PC-9 (cell line): ENCODE data around the gene ATP5PO. TPM values are rescaled to one million over a fixed set of nuclear protein-coding genes. Genes with fewer than 3 reads are reported as not detected.
"Not testable (repeated sequence)": the region's sequence is repeated elsewhere in the genome, so short reads cannot be mapped to it uniquely, and the experiment has no call there.

ENCODE experiments used
- BruUV-seq: library from RNA; stranded (reverse); fragments of 400-500 nt; replicated peaks from 2 replicates; lab custom pipeline; 2021; lab: Mats Ljungman, UMichigan
- CTCF ChIA-PET: fragments of 300-600 bp; sonication (Branson Sonifier 250); formaldehyde crosslinking; loops from one replicate; lab custom pipeline; 2022; ENCODE audit warnings: antibody characterized with exemption; lab: Charles Lee
- POLR2A ChIA-PET: fragments of 300-600 bp; sonication (Branson Sonifier 250); formaldehyde crosslinking; loops from one replicate; lab custom pipeline; 2022; ENCODE audit warnings: antibody characterized with exemption; ENCODE audit not compliant: unreplicated experiment; lab: Charles Lee
- DNase-seq, 2 experiments: peaks; one replicate each; pipeline versions ENCODE4 v3.0.0 to v3.0.0-alpha.2; 2015 to 2022; ENCODE audit warnings: mixed read lengths in 1 of 2
- H2AFZ ChIP-seq: fragments of 200-600 bp; sonication (generic); 2 replicates; pipeline ENCODE4 v1.8.1; 2017; ENCODE audit warnings: antibody characterized with exemption
- H3F3A ChIP-seq: fragments of 200-600 bp; sonication (generic); 2 replicates; pipeline ENCODE4 v1.8.1; 2017; ENCODE audit warnings: antibody characterized with exemption, mild to moderate bottlenecking, low read depth; ENCODE audit not compliant: insufficient read depth
- H3K27ac ChIP-seq: fragments of 200-600 bp; sonication (generic); 2 replicates; pipeline ENCODE4 v1.6.1; 2016; ENCODE audit warnings: mixed run types
- H3K27me3 ChIP-seq: fragments of 200-600 bp; sonication (generic); 2 replicates; pipeline ENCODE4 v1.6.1; 2016; ENCODE audit warnings: low read depth, mixed run types; ENCODE audit not compliant: insufficient read depth
- H3K36me3 ChIP-seq: fragments of 200-600 bp; sonication (generic); 2 replicates; pipeline ENCODE4 v1.6.1; 2016; ENCODE audit warnings: low read depth, mixed run types
- H3K4me1 ChIP-seq: fragments of 200-600 bp; sonication (generic); replicated peaks from 2 replicates; pipeline ENCODE4 v1.6.1; 2016; ENCODE audit warnings: mixed run types; ENCODE audit not compliant: insufficient read depth
- H3K4me2 ChIP-seq: fragments of 200-600 bp; sonication (generic); 2 replicates; pipeline ENCODE4 v1.6.1; 2017; ENCODE audit warnings: mixed run types
- H3K4me3 ChIP-seq: fragments of 200-600 bp; sonication (generic); 2 replicates; pipeline ENCODE4 v1.6.1; 2016; ENCODE audit warnings: mixed run types
- H3K79me2 ChIP-seq: fragments of 200-600 bp; sonication (generic); 2 replicates; pipeline ENCODE4 v1.6.1; 2017; ENCODE audit warnings: low read depth, mixed run types
- H3K9me2 ChIP-seq: fragments of 200-600 bp; sonication (generic); 2 replicates; pipeline ENCODE4 v1.8.1; 2017; ENCODE audit warnings: mild to moderate bottlenecking; ENCODE audit not compliant: insufficient read depth
- H3K9me3 ChIP-seq: fragments of 200-600 bp; sonication (generic); 2 replicates; pipeline ENCODE4 v1.8.1; 2016; ENCODE audit warnings: low read depth; ENCODE audit not compliant: insufficient read depth
- H4K20me1 ChIP-seq: fragments of 200-600 bp; sonication (generic); 2 replicates; pipeline ENCODE4 v1.8.1; 2017; ENCODE audit not compliant: insufficient read depth
- EZH2 ChIP-seq: fragments of 200-600 bp; sonication (generic); IDR thresholded peaks from 2 replicates; pipeline ENCODE4 v1.8.0; 2017; ENCODE audit warnings: antibody characterized with exemption, low read depth
- intact Hi-C: fragments of 100-400 bp; cut with micrococcal nuclease; formaldehyde crosslinking; loops from one replicate; pipeline ENCODE4 v1.10.0; 2022; ENCODE audit not compliant: unreplicated experiment
- total RNA-seq: library from RNA; stranded (reverse); gene quantifications from 2 replicates; pipeline ENCODE4 v1.2.3, GENCODE V29; 2021
- TF ChIP-seq, protein P1 (sequence below): fragments of 200-600 bp; sonication (generic); conservative IDR thresholded peaks from 2 replicates; pipeline ENCODE4 v1.6.1; 2017; ENCODE audit warnings: mixed run types, antibody characterized with exemption, mild to moderate bottlenecking, moderate library complexity

Gene ATP5PO
- total RNA-seq, 1 experiment from 2014 or later, result 134 TPM

DNA sequence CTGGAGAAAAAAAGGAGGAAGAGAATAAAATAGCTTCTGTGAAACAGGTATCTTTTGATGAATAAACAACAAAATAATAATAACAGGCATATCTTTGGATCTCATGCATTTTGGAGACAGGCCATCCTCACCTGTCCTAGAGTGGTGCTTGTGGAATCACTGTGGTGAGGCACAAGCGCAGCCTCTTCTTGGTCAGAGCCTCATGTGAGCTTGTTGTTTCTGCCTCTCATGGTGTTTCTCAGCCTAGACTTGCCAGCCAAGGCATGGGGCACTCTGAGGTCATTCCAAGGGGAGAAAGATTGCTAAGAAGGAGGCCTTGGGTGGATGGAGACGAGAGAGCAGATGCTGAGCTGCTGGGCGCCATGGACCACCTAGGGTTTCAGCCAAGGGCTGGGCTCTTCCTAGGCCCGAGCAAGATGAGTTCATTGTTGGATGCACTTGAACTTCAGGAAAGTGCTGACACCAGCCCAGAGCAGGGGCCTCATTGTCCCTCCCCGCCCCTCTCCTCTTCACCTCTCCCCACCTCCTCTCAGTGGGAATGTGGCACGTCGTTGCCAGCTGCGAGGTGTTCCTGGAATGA, 49.5 kb downstream of the ATP5PO start:
- Histone ChIP-seq H3K4me1 (no peaks in the 10 kb centered on the region), H3K9me2 (no peaks in the 10 kb centered on the region), H3F3A (no peaks in the 10 kb centered on the region), H3K79me2 (no peaks in the 10 kb centered on the region), H4K20me1 (no peaks in the 10 kb centered on the region), H2AFZ (no peak overlapping the region), H3K27me3 (no peaks in the 10 kb centered on the region), H3K4me3 (no peak overlapping the region), H3K36me3 (no peaks in the 10 kb centered on the region), H3K27ac (no peak overlapping the region), H3K4me2 (no peak overlapping the region), H3K9me3 (no peaks in the 10 kb centered on the region)
- DNase-seq, result no peak
- ChIA-PET POLR2A (no interaction called here), CTCF (no interaction called here)
- no peak for TF ChIP-seq EZH2
- intact Hi-C loops, result no loop called here
- no TSS peak for BruUV-seq

DNA sequence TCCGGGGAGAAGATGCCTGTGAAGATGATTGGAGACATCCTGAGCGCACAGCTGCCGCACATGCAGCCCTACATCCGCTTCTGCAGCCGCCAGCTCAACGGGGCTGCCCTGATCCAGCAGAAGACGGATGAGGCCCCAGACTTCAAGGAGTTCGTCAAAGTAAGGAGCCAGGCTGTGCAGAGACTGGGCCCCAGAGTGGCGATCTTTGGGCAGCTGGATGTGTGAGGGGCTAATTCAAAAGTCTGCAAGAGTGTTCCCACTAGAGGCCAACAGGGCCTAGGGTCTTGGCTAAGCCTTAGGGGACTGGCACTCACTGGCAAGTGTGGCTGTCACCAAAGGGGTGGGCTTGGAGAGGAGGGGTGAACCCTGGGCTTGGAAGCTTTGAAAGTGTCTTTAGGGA, 50.4 kb downstream of the ATP5PO start:
- TF ChIP-seq EZH2, result no peak
- TF ChIP-seq, protein P1, sequence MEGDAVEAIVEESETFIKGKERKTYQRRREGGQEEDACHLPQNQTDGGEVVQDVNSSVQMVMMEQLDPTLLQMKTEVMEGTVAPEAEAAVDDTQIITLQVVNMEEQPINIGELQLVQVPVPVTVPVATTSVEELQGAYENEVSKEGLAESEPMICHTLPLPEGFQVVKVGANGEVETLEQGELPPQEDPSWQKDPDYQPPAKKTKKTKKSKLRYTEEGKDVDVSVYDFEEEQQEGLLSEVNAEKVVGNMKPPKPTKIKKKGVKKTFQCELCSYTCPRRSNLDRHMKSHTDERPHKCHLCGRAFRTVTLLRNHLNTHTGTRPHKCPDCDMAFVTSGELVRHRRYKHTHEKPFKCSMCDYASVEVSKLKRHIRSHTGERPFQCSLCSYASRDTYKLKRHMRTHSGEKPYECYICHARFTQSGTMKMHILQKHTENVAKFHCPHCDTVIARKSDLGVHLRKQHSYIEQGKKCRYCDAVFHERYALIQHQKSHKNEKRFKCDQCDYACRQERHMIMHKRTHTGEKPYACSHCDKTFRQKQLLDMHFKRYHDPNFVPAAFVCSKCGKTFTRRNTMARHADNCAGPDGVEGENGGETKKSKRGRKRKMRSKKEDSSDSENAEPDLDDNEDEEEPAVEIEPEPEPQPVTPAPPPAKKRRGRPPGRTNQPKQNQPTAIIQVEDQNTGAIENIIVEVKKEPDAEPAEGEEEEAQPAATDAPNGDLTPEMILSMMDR, result no peak
- Histone ChIP-seq H3F3A (no peaks in the 10 kb centered on the region), H3K27ac (no peak overlapping the region), H3K4me1 (no peaks in the 10 kb centered on the region), H2AFZ (no peak overlapping the region), H3K9me3 (no peaks in the 10 kb centered on the region), H3K27me3 (no peaks in the 10 kb centered on the region), H4K20me1 (no peaks in the 10 kb centered on the region), H3K4me2 (no peak overlapping the region), H3K9me2 (no peaks in the 10 kb centered on the region), H3K36me3 (no peaks in the 10 kb centered on the region), H3K79me2 (no peaks in the 10 kb centered on the region), H3K4me3 (no peak overlapping the region)
- ChIA-PET POLR2A (no interaction called here), CTCF (no interaction called here)
- no peak for DNase-seq
- no TSS peak for BruUV-seq
- intact Hi-C loops, result no loop called here

DNA sequence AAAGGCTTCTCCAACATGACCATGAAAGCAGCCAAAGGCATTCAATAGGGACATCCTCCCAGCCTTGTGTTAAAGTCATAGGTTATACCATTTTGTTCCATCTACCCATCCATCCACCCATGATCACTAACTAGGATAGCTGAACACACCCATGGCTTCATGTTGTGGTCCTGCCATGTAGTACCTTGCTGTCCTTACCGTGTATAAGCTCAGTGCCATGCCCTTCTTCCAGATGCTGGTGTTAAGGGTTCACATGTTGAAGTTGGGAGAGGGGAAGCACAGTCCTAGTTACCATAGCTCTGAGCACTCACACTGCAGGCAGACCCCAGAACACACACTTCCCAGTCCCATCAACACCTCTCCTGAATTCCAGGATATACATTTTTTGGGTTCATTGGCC, 51.5 kb downstream of the ATP5PO start:
- TF ChIP-seq EZH2, result no peak
- TF ChIP-seq, protein P1, result no peak
- Histone ChIP-seq H3K4me1 (no peaks in the 10 kb centered on the region), H3K79me2 (no peaks in the 10 kb centered on the region), H3K4me3 (no peak overlapping the region), H3K27me3 (no peaks in the 10 kb centered on the region), H3K9me3 (no peaks in the 10 kb centered on the region), H2AFZ (no peak overlapping the region), H3K9me2 (no peaks in the 10 kb centered on the region), H3F3A (no peaks in the 10 kb centered on the region), H3K27ac (no peak overlapping the region), H3K4me2 (no peak overlapping the region), H3K36me3 (no peaks in the 10 kb centered on the region), H4K20me1 (no peaks in the 10 kb centered on the region)
- no peak for DNase-seq
- intact Hi-C loops, result no loop called here
- no TSS peak for BruUV-seq
- POLR2A ChIA-PET, result no interaction called here
- CTCF ChIA-PET, result no interaction called here

DNA sequence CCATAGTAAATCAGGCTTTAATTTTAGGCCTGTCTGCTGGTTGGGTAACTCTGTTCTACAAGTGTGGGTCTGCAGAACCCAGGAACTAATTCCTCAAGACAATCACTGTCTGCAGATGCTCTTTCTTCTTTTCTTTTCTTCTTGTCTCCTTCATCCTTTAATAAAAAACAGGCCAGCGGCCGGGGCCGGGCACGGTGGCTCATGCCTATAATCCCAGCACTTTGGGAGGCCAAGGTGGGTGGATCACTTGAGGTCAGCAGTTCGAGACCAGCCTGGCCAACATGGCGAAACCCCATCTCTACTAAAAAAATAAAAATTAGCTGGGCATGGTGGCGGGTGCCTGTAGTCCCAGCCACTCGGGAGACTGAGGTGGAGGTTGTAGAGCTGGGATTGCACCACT, 52.4 kb downstream of the ATP5PO start:
- H3K79me2 ChIP-seq, BruUV-seq, CTCF ChIA-PET, H3F3A ChIP-seq, H3K27me3 ChIP-seq, DNase-seq, H3K9me2 ChIP-seq, intact Hi-C loops, H4K20me1 ChIP-seq, H3K27ac ChIP-seq, POLR2A ChIA-PET, H3K4me3 ChIP-seq, H3K36me3 ChIP-seq, H2AFZ ChIP-seq, H3K4me2 ChIP-seq, H3K9me3 ChIP-seq, H3K4me1 ChIP-seq: not testable (repeated sequence)
